NCI-H510A treated with DMSO at 0.1 percent for 48 hours (cell line): Measurements from ENCODE around the gene BAHD1.

Experiments used
- DNase-seq: peaks from one replicate; lab custom pipeline; 2025; lab: John Stamatoyannopoulos, UW

The BAHD1 gene

DNA sequence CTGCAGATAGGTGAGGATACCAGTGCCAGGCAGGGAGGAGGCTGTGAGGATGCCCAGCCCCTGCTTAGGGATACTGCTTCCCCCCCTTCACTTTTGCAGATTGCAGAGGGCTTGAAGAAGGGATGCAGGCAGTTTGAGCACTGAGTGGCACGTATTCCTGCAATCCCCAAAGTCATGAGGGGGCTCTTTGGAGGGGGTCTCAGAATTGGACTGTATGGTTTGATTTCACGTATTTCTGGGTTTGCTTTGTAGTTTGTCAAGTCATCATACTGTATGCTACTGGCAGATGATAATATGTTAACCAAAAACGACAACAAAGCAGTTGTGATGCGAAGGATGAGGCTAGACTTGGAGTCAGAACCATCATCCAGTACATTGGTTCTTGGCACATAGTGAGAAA lies 58.1 kb downstream of the BAHD1 start:
- no peak for DNase-seq

- DNase-seq: no peak
These were observed 59.2 kb downstream of the BAHD1 start for GRCh38 chr15:40499931-40500330.

- DNase-seq: no peak
These were observed 60.0 kb downstream of the BAHD1 start for GRCh38 chr15:40500568-40501330.

- DNase-seq: no peak
These were observed 60.7 kb downstream of the BAHD1 start for GRCh38 chr15:40501487-40501886.

GRCh38 chr15:40506964-40507571 lies 66.3 kb downstream of the BAHD1 start:
- DNase-seq: peak; percentile 75

- no peak for DNase-seq
These were observed 67.5 kb downstream of the BAHD1 start for GRCh38 chr15:40508216-40508615.

GRCh38 chr15:40510201-40510600 lies 69.4 kb downstream of the BAHD1 start:
- DNase-seq: no peak

DNA sequence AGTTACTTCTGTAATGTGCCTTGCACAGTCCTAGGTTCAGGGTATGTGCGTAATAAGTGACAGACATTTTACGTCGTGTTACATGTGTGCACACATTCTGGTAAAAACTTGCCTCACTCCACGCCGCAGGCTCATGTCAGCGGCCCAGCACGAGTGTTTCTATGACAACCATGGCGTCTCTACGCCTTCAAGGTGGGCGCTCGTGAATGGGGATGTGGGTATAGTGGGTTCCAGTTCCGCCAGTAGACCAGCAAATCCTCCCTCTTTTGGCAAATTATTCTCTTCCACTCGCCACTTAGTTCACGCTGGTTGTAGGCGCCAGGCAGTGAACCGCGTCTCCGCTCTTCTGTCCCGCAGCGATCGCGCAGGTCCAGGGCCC lies 70.3 kb downstream of the BAHD1 start:
- no peak for DNase-seq

DNA sequence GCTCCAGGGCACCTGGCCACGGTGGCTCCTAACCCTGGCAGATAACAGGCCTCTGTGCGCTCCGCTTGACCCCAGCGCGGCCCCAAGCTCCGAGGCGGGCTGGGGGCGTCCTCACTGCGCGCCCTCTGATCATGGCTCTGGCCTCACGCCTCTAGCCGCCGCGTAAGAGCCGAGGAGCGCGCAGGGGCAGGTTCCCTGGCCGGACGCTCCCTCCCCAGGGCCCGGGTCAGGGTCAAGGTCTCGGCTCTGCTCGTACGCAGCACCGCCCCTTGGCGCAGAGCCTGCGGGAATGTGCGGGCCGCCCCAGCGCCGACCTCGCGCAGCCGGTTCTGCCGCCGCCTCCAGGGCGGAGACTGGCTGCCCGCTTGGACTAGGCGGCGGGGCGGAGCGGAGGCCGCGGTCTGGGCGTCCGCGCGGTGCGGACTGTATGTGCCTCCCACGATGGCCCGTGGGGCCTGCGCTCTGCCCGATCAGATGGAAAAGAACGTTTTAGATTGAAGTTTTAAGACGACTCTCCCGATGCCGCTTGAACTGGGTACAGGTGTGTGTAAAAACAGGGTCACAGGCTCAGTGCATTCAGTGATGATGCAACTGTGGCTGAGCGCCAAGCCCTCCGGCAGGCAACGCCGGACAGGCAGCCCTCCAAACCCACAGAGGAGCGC lies 70.8 kb downstream of the BAHD1 start:
- DNase-seq: peak; percentile 25

- DNase-seq: no peak
These were observed 71.7 kb downstream of the BAHD1 start for GRCh38 chr15:40512440-40512839.

DNA sequence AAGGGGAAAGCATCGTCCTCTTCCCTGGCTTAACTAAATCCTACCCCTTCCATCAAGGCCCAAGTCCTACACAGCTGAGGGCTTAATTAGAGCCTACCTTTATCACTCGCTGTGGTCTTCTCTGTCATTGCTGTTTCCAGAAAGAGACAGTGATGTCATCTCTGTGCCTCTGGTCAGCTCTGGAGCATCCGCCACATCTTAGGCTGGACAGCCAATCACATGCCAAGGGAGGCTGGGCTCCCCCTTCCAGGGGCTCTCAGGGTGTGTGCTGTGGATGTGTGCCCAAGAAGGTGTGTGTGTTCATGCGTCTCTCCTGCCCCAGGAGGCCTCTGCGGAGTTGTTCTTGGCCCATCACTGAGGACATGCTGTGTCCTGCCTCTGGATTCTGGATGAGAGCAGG lies 72.9 kb downstream of the BAHD1 start:
- DNase-seq: no peak

- DNase-seq: no peak
These were observed 75.6 kb downstream of the BAHD1 start for GRCh38 chr15:40516322-40516721.
